CD4-positive, alpha-beta memory T cell (primary cell): ENCODE results near the gene PLA2G4E. TPM values are rescaled to one million over a fixed set of nuclear protein-coding genes. Genes with fewer than 3 reads are reported as not detected.

Experiments
- CTCF ChIA-PET: fragments of 350-600 bp; sonication (Branson Sonifier 250); formaldehyde crosslinking; loops from one replicate; lab custom pipeline; 2021; ENCODE audit warnings: inconsistent platforms; ENCODE audit not compliant: partially characterized antibody; lab: Charles Lee
- POLR2A ChIA-PET: fragments of 350-600 bp; sonication (Branson Sonifier 250); formaldehyde crosslinking; loops from one replicate; lab custom pipeline; 2021; ENCODE audit not compliant: partially characterized antibody; lab: Charles Lee
- DNase-seq, 5 donors: peaks; one replicate each; pipeline versions ENCODE4 v3.0.0 to v3.0.0-alpha.2; 2020 to 2022; ENCODE audit warnings: mixed read lengths in 1 of 5
- H3K27ac ChIP-seq: one replicate; pipeline ENCODE4 v1.7.0; 2013; ENCODE audit warnings: low read depth, low read length
- H3K27me3 ChIP-seq: 2 replicates; pipeline ENCODE4 v1.7.0; 2013; ENCODE audit warnings: mild to moderate bottlenecking, low read length, moderate library complexity; ENCODE audit not compliant: insufficient read depth
- H3K36me3 ChIP-seq: 2 replicates; pipeline ENCODE4 v1.7.0; 2013; ENCODE audit warnings: mild to moderate bottlenecking, low read length, moderate library complexity; ENCODE audit not compliant: insufficient read depth
- H3K4me1 ChIP-seq: 2 replicates; pipeline ENCODE4 v1.7.0; 2013; ENCODE audit warnings: mild to moderate bottlenecking, low read length, moderate library complexity; ENCODE audit not compliant: insufficient read depth
- H3K4me3 ChIP-seq, 2 donors: one replicate each; pipeline ENCODE4 v1.7.0; 2013; ENCODE audit warnings: low read length in 2 of 2, mild to moderate bottlenecking in 1 of 2
- H3K9me3 ChIP-seq, 2 donors: one replicate each; pipeline ENCODE4 v1.7.0; 2013; ENCODE audit warnings: low read length in 2 of 2, control low read depth in 1 of 2; ENCODE audit not compliant: control insufficient read depth in 1 of 2
- H3K27ac Mint-ChIP-seq, 7 donors: one replicate each; pipeline ENCODE4 v1.8.0; 2020 to 2021; ENCODE audit warnings: mixed read lengths in 7 of 7, mild to moderate bottlenecking in 6 of 7, inconsistent platforms in 3 of 7, moderate library complexity in 3 of 7
- H3K27me3 Mint-ChIP-seq, 2 donors: one replicate each; pipeline ENCODE4 v1.8.0; 2020 to 2021; ENCODE audit warnings: mixed read lengths in 2 of 2
- H3K36me3 Mint-ChIP-seq, 2 donors: one replicate each; pipeline ENCODE4 v1.8.0; 2020 to 2021; ENCODE audit warnings: mixed read lengths in 2 of 2, inconsistent platforms in 1 of 2, mild to moderate bottlenecking in 1 of 2
- H3K4me1 Mint-ChIP-seq, 4 donors: one replicate each; pipeline ENCODE4 v1.8.0; 2020 to 2021; ENCODE audit warnings: mixed read lengths in 4 of 4, mild to moderate bottlenecking in 1 of 4
- H3K4me3 Mint-ChIP-seq, 8 donors: one replicate each; pipeline ENCODE4 v1.8.0; 2020 to 2021; ENCODE audit warnings: mixed read lengths in 8 of 8, mild to moderate bottlenecking in 7 of 8, moderate library complexity in 6 of 8, inconsistent platforms in 3 of 8
- H3K9me3 Mint-ChIP-seq, 8 donors: one replicate each; pipeline ENCODE4 v1.8.0; 2020 to 2021; ENCODE audit warnings: mixed read lengths in 8 of 8, mild to moderate bottlenecking in 5 of 8, inconsistent platforms in 3 of 8, moderate library complexity in 1 of 8
- intact Hi-C: fragments of 100-400 bp; cut with micrococcal nuclease; formaldehyde crosslinking; loops from one replicate; pipeline ENCODE4 v1.15.1; 2023
- polyA plus RNA-seq, 2 donors: library from polyadenylated mRNA; unstranded; fragments of 300-500 nt; fragmentation: Illumina TruSeq; gene quantifications; one replicate each; pipeline ENCODE4 v1.2.3, GENCODE V29; 2021
- total RNA-seq, 2 experiments: library from RNA; stranded (reverse); gene quantifications; one replicate each; pipeline ENCODE4 v1.2.3, GENCODE V29; 2021

PLA2G4E gene
- total RNA-seq (not detected), polyA plus RNA-seq (not detected)

- no peak within 1 kb of the TSS for H3K4me3 ChIP-seq
- H3K9me3 ChIP-seq: no peaks in the 10 kb centered on the region
- H3K4me1 Mint-ChIP-seq: no peaks in the 10 kb centered on the region
- H3K27ac ChIP-seq: no peak within 1 kb of the TSS
- ChIA-PET CTCF (no interaction called here), POLR2A (no interaction called here)
- no peaks in the 10 kb centered on the region for H3K27me3 Mint-ChIP-seq
- peak within 1 kb of the TSS in 1 of 7 donors; percentile 27 for H3K27ac Mint-ChIP-seq
- no peak for DNase-seq
- no peaks in the 10 kb centered on the region for H3K36me3 Mint-ChIP-seq
- no peaks in the 10 kb centered on the region for H3K27me3 ChIP-seq
- H3K36me3 ChIP-seq: no peaks in the 10 kb centered on the region
- H3K4me3 Mint-ChIP-seq: no peak within 1 kb of the TSS
- H3K4me1 ChIP-seq: no peaks in the 10 kb centered on the region
- intact Hi-C loops: no loop called here
- no peaks in the 10 kb centered on the region for H3K9me3 Mint-ChIP-seq
Observed at GRCh38 chr15:42020713-42021273, at the start of gene PLA2G4E. Gene PLA2G4E, minus strand, starts transcription at chr15:42021042. Its CDS starts 12 bp downstream, at chr15:42021030.

- no peaks in the 10 kb centered on the region for H3K27me3 ChIP-seq
- Mint-ChIP-seq H3K36me3 (peaks cover 0 to 5% of the 10 kb centered on the region in 2 donors), H3K9me3 (peaks cover 2 to 16% (median 10%) of the 10 kb centered on the region in 8 donors), H3K4me1 (peaks cover 0 to 3% (median 0%) of the 10 kb centered on the region in 4 donors), H3K4me3 (no peak overlapping the region), H3K27ac (no peak overlapping the region), H3K27me3 (peaks cover 5 to 16% of the 10 kb centered on the region in 2 donors)
- H3K9me3 ChIP-seq: no peaks in the 10 kb centered on the region
- H3K36me3 ChIP-seq: no peaks in the 10 kb centered on the region
- H3K4me1 ChIP-seq: no peaks in the 10 kb centered on the region
- intact Hi-C loops: no loop called here
- H3K27ac ChIP-seq: no peak overlapping the region
- H3K4me3 ChIP-seq: no peak overlapping the region
- CTCF ChIA-PET: interaction anchor here (1.1 to 2.4 kb wide), 3 partner anchors 10 to 13 kb away, joined by 3 to 7 read pairs (median 3); no protein-coding TSS in a partner anchor
- POLR2A ChIA-PET: no interaction called here
- DNase-seq: no peak
Observed at GRCh38 chr15:42070279-42070975, 49.6 kb upstream of the PLA2G4E start.

GRCh38 chr15:42069496-42070278 is 48.8 kb upstream of the PLA2G4E start:
- Mint-ChIP-seq H3K36me3 (peaks cover 0 to 5% of the 10 kb centered on the region in 2 donors), H3K27me3 (peaks cover 5 to 16% of the 10 kb centered on the region in 2 donors), H3K27ac (no peak overlapping the region), H3K9me3 (peaks cover 2 to 16% (median 10%) of the 10 kb centered on the region in 8 donors), H3K4me3 (no peak overlapping the region), H3K4me1 (peaks cover 0 to 3% (median 0%) of the 10 kb centered on the region in 4 donors)
- ChIA-PET POLR2A (no interaction called here), CTCF (interaction anchor here (1.4 to 2.4 kb wide), 2 partner anchors 9 to 14 kb away, joined by 3 to 7 read pairs; no protein-coding TSS in a partner anchor)
- Histone ChIP-seq H3K27ac (no peak overlapping the region), H3K4me1 (no peaks in the 10 kb centered on the region), H3K36me3 (no peaks in the 10 kb centered on the region), H3K27me3 (no peaks in the 10 kb centered on the region), H3K9me3 (no peaks in the 10 kb centered on the region), H3K4me3 (no peak overlapping the region)
- no peak for DNase-seq
- intact Hi-C loops: no loop called here

GRCh38 chr15:42069025-42069424 is 48.2 kb upstream of the PLA2G4E start:
- H3K4me3 Mint-ChIP-seq: no peak overlapping the region
- no peaks in the 10 kb centered on the region for H3K9me3 ChIP-seq
- H3K4me1 Mint-ChIP-seq: peaks cover 0 to 3% (median 0%) of the 10 kb centered on the region in 4 donors
- no peaks in the 10 kb centered on the region for H3K27me3 ChIP-seq
- no peaks in the 10 kb centered on the region for H3K36me3 ChIP-seq
- H3K4me3 ChIP-seq: no peak overlapping the region
- peaks cover 0 to 5% of the 10 kb centered on the region in 2 donors for H3K36me3 Mint-ChIP-seq
- no peak overlapping the region for H3K27ac Mint-ChIP-seq
- H3K27me3 Mint-ChIP-seq: peaks cover 8 to 18% of the 10 kb centered on the region in 2 donors
- intact Hi-C loops: no loop called here
- peaks cover 2 to 16% (median 10%) of the 10 kb centered on the region in 8 donors for H3K9me3 Mint-ChIP-seq
- no peak for DNase-seq
- no peak overlapping the region for H3K27ac ChIP-seq
- ChIA-PET CTCF (interaction anchor here (2.4 kb wide), 1 partner anchor 14 kb away, joined by 7 read pairs; no protein-coding TSS in a partner anchor), POLR2A (no interaction called here)
- no peaks in the 10 kb centered on the region for H3K4me1 ChIP-seq

GRCh38 chr15:42068601-42069000 is 47.8 kb upstream of the PLA2G4E start:
- H3K9me3 Mint-ChIP-seq: peaks cover 2 to 16% (median 10%) of the 10 kb centered on the region in 8 donors
- H3K27me3 ChIP-seq: no peaks in the 10 kb centered on the region
- H3K27ac Mint-ChIP-seq: no peak overlapping the region
- peaks cover 0 to 3% (median 0%) of the 10 kb centered on the region in 4 donors for H3K4me1 Mint-ChIP-seq
- no peak overlapping the region for H3K4me3 ChIP-seq
- no peak overlapping the region for H3K27ac ChIP-seq
- H3K9me3 ChIP-seq: no peaks in the 10 kb centered on the region
- ChIA-PET CTCF (interaction anchor here (2.4 kb wide), 1 partner anchor 15 kb away, joined by 7 read pairs; no protein-coding TSS in a partner anchor), POLR2A (no interaction called here)
- intact Hi-C loops: no loop called here
- no peak overlapping the region for H3K4me3 Mint-ChIP-seq
- peaks cover 8 to 18% of the 10 kb centered on the region in 2 donors for H3K27me3 Mint-ChIP-seq
- no peaks in the 10 kb centered on the region for H3K4me1 ChIP-seq
- H3K36me3 ChIP-seq: no peaks in the 10 kb centered on the region
- no peak for DNase-seq
- peaks cover 0 to 5% of the 10 kb centered on the region in 2 donors for H3K36me3 Mint-ChIP-seq

GRCh38 chr15:42066764-42067415 is 46.0 kb upstream of the PLA2G4E start:
- peaks cover 0 to 3% (median 0%) of the 10 kb centered on the region in 4 donors for H3K4me1 Mint-ChIP-seq

More at GRCh38 chr15:42066764-42067415, 46.0 kb upstream of the PLA2G4E start:
- Histone ChIP-seq H3K36me3 (no peaks in the 10 kb centered on the region), H3K27ac (no peak overlapping the region), H3K27me3 (no peaks in the 10 kb centered on the region), H3K4me1 (no peaks in the 10 kb centered on the region), H3K4me3 (no peak overlapping the region), H3K9me3 (no peaks in the 10 kb centered on the region)
- CTCF ChIA-PET: interaction anchor here (0.6 kb wide), 1 partner anchor 728 kb away, joined by 3 read pairs; no protein-coding TSS in a partner anchor
- DNase-seq: no peak
- peaks cover 2 to 16% (median 10%) of the 10 kb centered on the region in 8 donors for H3K9me3 Mint-ChIP-seq
- no peak overlapping the region for H3K27ac Mint-ChIP-seq
- peaks cover 0 to 5% of the 10 kb centered on the region in 2 donors for H3K36me3 Mint-ChIP-seq
- POLR2A ChIA-PET: no interaction called here
- intact Hi-C loops: no loop called here
- H3K27me3 Mint-ChIP-seq: peaks cover 8 to 20% of the 10 kb centered on the region in 2 donors
- no peak overlapping the region for H3K4me3 Mint-ChIP-seq
